HG03457 (cell line): ENCODE data around the gene NDUFAF5.
"Not testable (repeated sequence)": the region's sequence is repeated elsewhere in the genome, so short reads cannot be mapped to it uniquely, and the experiment has no call there.

Experiments used
- ATAC-seq: cut with Tn5 transposase; IDR thresholded peaks from one replicate; pipeline ENCODE4 v1.9.1; 2021; ENCODE audit warnings: moderate number of reproducible peaks; ENCODE audit not compliant: unreplicated experiment

NDUFAF5 gene, protein sequence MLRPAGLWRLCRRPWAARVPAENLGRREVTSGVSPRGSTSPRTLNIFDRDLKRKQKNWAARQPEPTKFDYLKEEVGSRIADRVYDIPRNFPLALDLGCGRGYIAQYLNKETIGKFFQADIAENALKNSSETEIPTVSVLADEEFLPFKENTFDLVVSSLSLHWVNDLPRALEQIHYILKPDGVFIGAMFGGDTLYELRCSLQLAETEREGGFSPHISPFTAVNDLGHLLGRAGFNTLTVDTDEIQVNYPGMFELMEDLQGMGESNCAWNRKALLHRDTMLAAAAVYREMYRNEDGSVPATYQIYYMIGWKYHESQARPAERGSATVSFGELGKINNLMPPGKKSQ

DNA sequence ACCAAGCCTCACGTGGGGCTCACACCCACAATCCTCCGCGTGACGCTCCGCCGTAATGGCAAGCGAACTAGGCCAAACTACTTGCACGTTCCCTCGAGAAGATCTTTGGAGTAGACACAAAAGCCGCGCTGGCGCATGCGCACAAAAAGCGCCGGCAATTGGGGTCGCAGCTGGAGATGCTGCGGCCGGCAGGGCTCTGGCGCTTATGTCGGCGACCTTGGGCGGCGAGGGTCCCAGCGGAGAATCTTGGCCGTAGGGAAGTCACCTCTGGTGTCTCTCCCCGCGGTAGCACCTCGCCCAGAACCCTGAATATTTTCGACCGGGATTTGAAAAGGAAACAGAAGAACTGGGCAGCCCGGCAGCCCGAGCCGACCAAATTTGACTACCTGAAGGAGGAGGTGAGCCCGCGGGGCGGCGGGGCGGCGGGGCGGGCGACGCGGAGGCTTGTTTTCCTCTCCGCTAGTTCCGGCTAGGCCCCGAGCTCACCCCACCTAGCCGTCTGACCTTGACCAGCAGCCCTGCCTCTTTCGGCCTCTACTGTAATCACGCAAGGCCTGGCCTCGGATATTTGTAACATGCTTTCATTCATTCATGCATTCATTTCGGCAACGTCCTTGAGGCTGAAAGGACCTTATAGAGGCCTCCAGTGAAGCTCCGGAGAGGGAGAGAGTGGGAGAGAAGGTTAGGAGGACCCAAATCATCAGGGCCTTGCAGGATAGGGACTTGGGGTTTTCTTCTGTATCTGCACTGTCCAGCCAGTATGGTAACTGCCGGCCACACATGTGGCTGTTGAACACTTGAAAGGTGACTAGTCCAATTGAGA lies at the start of gene NDUFAF5, which contains the start of gene ESF1:
NDUFAF5 (plus strand) TSS at position 136 of the 823 bp plus-strand sequence; CDS start at position 177, 41 bp downstream.
ESF1 (minus strand) TSS at position 27 of the 823 bp plus-strand sequence. CDS start 1,779 bp downstream, outside the sequence.
- ATAC-seq: peak; percentile 92

DNA sequence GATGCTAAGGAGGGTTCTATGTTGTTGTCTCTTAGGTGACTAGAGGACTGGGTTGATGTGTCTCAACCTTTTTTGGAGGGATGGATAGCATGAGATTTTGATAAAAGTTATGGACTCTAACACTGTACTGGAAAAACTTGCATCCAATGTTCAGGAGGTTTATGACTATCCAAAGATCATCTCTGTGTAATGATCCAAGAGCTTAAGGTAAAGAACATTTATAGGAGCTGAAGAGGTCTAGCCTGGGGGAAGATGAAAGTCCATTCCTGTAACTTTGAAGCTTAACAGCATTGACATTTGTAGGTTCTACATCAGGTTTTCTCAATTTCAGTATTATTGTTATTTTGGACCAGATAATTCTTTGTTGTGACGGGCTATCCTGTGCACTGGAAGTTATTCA lies 49.0 kb upstream of the NDUFAF5 start:
- no peak for ATAC-seq

DNA sequence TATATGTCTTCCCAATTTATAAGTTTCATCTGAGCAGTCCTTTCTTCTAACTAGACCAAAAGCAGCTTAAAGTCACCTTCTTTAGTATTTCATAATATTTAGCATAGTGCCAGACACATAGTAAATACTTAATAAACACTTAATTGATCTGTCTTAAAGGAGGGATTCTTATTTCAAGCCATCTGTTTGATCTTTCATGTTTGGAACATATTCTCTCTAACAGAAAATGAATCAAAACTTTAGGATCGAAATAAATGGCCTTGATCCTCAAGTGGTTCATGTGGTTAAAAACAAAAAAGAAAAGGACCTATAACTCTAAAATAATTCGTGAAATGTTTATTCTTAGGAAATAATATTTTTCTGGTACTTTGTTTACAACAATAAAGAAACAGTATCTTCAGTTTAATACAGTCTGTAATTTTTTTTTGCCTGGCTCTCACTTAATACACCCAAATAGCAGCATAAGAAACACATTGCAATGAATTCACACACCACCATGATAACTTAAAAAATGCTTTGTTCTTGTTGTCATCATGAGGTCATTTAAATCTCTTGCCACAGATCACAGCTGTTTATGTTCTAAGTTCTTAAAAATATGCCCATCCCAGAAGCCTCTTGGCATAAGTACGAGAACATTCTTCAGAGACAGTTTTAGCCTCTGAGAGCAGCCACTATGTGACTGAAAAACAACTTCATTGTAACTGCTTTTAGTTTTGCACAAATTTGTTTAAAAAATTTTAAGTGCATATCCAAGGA lies 48.2 kb upstream of the NDUFAF5 start:
- ATAC-seq: no peak

DNA sequence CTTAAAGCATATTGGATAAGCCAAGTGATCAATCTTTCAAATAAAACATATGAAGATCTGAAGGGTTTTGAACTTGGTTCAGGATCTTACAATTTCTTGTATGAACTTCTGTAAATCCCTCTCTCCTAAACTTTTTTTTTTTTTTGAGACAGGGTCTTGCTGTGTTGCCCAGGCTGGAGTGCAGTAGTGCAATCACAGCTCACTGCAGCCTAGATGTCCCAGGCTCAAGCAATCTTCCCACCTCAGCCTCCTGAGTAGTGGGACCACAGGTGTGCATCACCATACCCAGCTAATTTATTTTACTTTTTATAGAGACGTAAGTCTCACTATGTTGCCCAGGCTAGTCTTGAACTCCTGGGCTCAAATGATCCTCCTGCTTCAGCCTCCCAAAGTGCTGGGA lies 46.6 kb upstream of the NDUFAF5 start:
- not testable (repeated sequence) for ATAC-seq

DNA sequence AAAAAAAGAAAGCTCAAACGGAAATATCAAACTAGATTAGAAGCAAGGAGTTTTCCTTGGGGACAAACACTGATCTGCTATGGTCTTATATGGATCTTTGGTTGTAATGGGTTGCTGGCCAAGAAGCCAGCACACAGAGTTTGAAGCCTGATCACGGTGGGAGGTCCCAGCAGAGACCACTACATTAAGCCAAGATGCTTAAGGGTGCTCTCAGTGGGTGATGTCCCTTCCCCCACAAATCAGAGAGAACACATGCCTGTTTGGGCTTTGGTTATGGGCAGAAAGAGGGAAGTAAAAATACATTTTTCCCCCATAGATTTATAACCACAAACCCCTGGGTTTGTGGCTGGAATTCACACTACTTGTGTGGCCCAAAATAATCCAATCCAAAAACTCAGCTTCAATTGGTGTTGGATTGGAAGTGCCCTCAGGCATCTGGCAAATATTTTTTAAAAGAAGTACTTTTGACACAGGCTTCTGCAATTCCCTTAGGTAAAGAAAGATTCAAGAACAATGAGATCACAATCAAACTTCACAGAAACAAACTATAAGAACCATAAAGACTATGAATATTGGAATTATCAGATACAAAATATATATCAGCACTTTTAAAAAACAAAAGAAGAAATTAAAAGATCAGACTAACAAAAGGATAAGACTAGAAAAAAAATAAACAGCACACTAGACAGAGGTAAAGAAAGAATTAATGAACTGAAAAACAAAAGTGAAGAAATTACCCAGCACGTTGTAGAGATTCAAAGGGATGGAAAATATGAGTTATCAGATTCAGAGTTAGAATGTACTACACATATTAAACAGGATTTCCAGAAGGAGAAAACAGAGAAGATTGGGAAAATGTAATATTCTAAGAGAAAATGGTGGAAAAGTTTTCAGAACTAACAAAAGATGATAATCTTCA lies 44.8 kb upstream of the NDUFAF5 start:
- ATAC-seq: no peak

DNA sequence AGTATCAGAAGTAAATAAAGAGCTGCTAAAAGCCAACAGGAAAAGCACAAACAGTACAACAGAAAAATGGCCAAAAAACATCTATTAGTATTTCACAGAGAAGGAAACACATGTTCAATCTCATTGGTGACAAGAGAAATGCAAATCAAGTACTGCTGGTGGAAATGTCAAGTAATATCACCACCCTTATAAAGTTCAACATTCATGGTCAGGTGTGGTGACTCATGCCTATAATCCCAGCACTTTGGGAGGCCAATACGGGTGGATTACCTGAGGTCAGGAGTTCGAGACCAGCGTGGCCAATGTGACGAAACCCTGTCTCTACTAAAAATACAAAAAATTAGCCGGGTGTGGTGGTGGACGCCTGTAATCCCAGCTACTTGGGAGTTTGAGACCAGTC lies 42.9 kb upstream of the NDUFAF5 start:
- ATAC-seq: no peak

DNA sequence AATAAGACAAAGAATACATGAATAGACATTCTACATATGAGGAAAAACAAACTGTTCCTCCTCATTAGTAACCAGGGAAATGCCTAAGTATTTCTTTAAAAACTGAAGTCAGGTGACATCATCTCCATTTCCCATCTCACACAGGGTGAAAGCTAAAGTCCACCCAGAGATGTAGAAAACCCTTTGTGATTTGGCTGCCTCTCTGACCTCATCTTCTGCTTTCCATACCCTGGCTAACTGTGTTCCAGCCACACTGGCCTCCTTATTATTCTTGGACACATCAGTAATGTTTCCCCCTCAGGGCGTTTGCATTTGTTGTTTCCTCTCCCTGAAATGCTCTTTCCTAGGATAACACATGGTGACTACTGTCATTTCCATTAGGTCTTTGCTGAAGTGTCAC lies 40.5 kb upstream of the NDUFAF5 start:
- no peak for ATAC-seq

DNA sequence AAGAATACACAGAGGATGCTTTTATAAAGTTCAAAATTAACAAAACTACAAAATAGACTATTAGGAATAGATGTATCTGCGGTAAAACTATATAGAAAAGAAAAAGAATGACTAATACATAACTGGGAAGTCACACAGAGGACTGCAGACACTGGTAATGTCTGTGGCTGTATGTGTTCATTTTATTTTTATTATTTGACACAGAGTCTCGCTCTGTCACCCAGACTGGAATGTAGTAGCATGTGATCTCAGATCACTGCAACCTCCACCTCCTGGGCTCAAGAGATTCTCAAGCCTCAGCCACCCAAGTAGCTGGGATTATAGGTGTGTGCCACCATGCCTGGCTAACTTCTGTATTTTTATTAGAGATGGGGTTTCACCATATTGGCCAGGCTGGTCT lies 39.0 kb upstream of the NDUFAF5 start:
- ATAC-seq: no peak

DNA sequence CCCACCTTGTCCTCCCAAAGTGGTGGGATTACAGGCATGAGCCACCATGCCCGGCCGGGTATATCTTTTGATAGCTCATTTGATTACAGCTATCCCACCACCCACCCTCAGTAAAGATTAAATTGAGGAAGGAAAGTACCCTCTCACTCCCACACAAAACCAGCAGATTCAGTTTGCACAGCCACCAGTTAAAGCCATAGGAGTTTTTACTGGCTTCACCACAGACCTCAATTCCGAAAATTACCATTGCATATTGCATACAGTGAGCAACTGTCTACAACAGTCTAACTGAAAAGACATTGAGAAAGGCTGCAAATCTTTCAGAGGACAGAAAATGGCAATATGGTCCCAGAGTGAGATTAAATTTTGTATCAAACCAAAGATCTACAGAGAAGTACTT lies 35.0 kb upstream of the NDUFAF5 start:
- no peak for ATAC-seq

DNA sequence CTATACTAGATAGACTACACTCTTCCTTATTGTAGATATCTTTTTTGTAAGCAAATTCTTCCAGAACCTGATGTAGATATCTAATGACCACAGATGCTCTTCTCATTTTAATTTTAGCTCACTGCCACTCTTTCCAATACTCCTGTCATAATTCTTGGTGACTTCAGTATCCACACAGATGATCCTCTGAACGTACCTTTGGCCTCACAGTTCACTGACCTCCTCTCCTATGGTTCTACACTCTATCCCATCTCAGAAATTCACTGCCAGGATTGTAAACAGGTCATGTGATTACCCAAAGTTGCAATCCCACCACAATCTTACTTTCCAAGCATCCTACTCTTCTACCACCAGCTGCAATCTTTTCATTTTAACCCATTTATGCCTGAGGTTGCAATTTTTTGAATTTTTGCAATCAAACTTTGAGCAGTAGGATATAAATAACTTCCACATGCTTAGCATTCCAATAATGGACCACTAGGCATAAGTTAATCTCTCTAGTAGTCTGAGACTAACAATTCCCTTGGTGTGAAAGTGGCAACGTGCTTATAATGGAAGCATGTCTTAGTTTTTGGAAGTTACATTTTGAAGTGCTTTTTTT lies 31.3 kb upstream of the NDUFAF5 start:
- ATAC-seq: no peak

DNA sequence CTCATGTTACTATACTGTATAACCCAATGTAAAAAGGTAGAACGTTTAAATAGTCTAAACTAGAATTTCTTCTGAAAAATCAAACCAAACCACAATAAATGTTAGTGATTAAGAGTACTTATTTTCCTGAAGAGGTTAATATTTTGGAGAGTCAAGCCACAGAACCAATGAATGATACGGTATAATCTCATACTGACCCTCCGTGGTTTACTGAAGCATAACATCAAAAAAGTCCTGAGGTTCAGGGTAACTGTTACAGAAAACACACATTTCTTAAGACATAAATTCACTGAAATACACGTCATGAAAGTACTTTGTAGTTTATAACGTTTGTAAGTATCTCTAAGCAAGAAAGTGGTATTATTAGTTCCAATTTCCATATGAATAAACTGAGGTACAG lies 29.0 kb upstream of the NDUFAF5 start:
- ATAC-seq: no peak

DNA sequence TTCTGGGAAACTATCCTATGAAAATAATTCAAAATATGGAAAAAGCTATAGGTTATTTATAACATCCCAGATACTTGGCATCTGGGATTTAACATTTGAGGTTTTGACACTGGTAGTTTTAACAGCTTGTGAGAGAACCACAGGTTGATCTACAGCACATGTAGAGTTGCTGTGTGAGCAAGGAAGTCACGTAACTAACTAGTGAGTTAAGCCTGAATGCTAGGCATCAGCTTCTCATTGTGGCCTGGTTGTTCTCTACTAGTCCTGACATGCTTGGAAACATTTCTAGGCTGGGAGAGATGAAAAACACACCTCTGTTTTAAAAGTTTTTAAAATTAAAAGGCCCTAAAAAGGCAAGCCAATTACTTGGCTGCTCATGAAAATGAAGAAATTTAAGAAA lies 28.3 kb upstream of the NDUFAF5 start:
- ATAC-seq: no peak

DNA sequence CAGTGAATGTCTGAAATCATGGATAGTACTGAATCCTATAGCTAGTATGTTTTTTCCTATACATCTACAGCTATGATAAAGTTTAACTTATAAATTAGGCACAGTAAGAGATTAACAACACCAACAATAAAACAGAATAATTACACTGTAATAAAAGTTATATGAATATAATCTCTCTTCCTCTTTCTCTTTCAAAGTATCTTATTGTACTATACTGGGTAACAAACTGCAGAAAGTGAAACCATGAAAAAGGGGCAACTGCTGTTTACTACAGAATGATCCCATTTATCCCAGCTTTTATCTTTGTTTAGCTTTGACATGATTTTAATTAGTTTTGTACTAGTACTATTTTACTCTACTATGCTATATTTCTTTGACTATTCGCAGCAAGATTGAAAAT lies 25.9 kb upstream of the NDUFAF5 start:
- no peak for ATAC-seq

DNA sequence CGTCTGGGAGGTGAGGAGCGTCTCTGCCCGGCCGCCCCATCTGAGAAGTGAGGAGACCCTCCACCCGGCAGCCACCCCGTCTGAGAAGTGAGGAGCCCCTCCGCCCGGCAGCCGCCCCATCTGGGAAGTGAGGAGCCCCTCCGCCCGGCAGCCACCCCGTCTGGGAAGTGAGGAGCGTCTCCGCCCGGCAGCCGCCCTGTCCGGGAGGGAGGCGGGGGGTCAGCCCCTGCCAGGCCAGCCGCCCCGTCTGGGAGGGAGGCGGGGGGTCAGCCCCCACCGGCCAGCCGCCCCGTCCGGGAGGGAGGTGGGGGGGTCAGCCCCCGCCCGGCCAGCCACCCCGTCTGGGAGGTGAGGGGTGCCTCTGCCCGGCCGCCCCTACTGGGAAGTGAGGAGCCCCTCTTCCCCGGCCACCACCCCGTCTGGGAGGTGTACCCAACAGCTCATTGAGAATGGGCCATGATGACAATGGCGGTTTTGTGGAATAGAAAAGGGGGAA lies 24.3 kb upstream of the NDUFAF5 start:
- ATAC-seq: not testable (repeated sequence)

DNA sequence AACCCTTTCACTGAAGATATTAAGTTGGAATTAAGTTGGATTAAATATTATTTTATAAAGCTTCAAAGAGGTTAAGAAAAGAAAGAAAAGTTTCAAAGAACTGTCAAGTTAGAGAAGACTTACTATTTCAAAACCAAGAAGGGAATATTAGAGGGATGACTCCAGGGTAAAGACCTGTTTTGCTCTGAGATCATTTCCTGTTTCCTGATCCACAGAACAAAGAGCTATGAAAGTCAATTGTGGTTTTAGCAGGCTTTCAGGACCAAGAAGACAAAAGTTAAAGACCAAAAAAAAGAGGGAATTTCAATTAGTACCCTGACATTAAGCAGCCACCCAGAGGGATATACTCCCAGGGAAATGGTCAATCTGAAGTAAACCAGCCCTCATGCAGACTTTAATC lies 19.5 kb upstream of the NDUFAF5 start:
- no peak for ATAC-seq

DNA sequence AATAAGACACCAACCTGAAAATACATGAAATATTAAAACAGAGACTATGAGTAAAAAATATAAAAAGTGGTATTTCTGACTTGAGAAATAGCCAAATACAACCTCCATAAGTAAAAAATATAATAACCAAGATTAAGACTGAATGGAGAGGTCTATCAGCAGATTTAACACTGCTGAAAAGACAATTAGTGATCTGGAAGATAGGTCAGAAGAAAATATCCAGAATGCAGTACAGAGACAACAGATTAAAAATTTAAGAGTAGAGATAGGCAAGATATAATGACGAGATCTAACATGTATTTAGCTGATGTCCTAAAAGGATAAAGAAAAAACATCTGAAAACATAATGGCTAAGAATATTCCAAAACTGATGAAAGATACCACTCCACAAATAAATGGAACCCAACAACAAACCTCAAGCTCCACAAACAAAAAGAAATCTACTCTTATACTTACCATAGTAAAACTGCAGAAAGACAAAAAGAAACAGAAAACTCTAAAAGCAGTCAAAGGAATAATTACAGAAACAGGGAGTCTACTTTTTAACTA lies 18.9 kb upstream of the NDUFAF5 start:
- ATAC-seq: no peak

DNA sequence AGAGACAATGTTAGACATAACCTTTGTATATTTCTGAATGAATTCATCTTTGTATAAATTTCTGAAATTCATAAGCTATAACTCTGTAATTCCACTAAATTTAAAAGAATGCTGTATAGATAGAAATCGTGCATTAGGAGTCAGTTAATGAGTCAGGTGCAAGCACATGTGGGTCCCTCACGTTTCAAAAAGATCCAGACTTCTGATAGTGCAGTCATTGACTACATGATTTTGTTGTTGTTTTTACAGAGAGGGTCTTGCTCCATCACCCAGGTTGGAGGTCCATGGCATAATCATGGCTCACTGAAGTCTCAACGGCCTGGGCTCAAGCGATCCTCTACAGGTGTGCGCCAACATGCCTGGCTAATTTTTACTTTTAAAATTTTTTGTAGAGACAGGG lies 14.7 kb upstream of the NDUFAF5 start:
- ATAC-seq: no peak

DNA sequence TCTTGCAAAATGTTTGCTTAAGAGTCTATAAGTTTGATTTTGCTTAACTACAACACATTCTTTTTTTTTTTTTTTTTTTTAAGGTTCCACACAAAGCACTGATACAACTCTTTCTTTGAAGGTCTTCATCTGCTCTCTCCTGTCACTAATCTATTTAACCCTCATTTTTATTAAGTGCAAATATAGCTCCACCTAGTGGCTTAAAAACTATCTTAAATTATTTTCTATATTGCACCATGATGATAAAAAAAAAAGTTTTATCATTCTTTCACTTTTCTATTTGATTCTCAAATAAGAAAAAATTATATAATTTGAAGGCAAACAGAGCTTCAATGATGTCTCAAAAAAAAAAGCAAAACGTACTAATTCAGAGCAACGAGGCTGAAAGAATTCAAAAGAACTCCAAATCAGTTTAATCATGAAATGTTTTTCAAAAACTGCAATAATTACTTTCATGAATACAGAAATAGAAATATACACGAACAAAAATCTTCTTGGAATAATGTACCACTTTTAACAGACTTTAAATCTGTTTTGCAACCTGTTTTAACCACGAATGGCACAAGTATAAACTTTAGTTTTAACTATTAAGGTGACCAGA lies 12.9 kb upstream of the NDUFAF5 start:
- ATAC-seq: no peak

DNA sequence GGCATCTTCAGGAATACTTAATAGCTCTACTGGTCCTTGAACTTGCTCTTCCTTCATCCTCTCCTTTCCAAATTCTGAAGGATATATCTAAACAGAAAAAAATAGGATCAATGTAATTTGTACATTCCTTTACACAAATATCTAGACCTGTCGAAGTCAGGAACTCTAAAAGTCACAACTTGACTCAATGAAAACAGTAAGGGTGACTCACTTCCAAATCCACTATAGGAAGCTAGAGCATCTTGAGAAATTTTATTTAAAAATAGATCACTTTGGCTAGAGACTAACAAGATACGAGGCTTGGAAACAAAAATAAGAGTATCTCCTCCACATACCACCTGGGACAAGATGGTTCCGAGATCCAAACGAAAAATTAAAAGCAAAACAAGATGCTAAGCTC lies 12.3 kb upstream of the NDUFAF5 start:
- ATAC-seq: no peak
